GM15510 (cell line): ENCODE measurements around the gene KLK11.

Source experiments
- POLR2A ChIP-seq: IDR thresholded peaks from 3 replicates; pipeline ENCODE4 v1.6.1; 2011; ENCODE audit warnings: borderline replicate concordance; ENCODE audit not compliant: insufficient read length; ENCODE audit errors: extremely low read depth

KLK11 gene

DNA sequence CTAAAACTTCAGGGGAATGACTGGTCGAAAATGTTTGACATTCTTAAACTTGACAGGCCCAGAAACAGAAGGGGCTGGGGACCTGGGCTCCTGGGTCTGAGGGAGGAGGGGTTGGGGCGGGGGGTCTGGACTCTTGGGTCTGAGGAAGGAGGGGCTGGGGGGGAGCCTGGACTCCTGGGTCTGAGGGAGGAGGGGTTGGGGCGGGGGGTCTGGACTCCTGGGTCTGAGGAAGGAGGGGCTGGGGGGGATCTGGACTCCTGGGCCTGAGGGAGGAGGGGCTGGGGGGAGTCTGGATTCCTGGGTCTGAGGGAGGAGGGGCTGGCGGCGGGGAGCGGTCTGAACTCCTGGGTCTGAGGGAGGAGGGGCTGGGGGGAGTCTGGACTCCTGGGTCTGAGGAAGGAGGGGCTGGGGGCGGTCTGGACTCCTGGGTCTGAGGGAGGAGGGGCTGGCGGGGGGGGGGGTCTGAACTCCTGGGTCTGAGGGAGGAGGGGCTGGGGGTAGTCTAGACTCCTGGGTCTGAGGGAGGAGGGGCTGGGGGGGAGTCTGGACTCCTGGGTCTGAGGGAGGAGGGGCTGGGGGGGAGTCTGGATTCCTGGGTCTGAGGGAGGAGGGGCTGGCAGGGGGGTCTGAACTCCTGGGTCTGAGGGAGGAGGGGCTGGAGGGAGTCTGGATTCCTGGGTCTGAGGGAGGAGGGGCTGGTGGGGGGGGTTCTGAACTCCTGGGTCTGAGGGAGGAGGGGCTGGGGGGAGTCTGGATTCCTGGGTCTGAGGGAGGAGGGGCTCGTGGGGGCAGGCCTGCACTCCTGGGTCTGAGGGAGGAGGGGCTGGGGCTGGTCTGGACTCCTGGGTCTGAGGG, 51.5 kb downstream of the KLK11 start:
- TF ChIP-seq POLR2A, result no peak

DNA sequence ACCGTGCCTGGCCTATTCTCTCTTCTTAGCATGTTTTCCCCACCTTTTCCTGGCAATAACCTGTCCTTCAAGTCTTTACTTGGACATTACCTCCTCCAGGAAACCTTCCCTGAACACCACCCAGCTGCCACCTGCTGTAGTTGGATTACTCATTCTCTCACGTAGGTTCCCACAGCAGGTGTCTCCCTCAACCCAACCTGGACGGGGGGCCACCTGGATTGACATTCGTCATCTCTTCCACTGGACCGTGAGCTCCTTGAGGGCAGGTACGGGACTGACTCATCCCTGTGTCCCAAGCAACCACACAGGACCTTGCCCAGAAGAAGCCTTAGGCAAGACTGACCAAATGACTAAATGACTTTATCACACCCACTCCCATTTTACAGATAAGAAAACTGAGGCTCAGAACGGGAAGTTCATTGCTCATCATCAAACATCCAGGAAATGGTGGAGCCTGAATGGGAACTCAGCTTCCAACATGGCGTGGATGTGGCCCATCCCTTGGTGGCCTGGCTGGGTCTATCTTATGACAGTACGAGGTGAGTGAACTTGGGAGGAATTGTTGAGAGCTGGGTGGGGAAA, 53.5 kb downstream of the KLK11 start:
- TF ChIP-seq POLR2A, result no peak
